ENCODE data around the gene PGP.
"Not testable (repeated sequence)": the region's sequence is repeated elsewhere in the genome, so short reads cannot be mapped to it uniquely, and the experiment has no call there.

PGP gene, protein sequence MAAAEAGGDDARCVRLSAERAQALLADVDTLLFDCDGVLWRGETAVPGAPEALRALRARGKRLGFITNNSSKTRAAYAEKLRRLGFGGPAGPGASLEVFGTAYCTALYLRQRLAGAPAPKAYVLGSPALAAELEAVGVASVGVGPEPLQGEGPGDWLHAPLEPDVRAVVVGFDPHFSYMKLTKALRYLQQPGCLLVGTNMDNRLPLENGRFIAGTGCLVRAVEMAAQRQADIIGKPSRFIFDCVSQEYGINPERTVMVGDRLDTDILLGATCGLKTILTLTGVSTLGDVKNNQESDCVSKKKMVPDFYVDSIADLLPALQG

DNA sequence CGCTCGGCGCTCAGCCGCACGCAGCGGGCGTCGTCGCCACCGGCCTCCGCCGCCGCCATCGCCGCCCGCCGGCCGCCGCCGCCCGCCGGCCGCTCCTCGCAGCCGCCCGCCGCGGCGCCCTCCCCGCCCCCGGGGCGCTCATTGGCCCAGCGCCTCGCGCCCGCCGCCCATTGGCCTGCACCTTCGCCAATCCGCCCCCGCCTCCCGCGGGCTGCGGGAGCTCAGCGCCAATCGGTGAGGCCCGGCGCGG is at the start of gene PGP:
TSS of gene PGP (minus strand) at position 122 of the 250 bp plus-strand sequence. CDS start at position 59, 63 bp downstream.
- DNase-seq, result no peak

DNA sequence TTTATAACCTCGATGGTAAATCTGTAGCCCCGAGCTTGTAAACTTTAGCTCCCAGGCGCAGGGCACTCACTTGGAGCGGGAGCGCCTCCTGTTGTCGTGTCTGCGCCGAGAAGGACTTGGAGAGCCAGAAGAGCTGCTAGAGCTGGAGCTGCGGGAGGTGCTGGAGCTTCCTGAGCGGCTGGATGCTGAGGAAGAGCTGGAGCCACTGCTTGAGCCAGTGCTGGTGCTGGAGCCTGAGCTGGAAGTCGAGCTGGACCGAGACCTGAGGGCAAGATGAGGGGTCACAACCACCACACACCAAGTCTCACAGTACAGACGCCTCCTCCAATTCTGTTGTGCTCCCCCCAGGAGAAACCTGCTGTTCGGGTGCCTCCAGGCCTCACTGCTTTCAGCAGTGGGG is 48.4 kb upstream of the PGP start:
- DNase-seq, result not testable (repeated sequence)

DNA sequence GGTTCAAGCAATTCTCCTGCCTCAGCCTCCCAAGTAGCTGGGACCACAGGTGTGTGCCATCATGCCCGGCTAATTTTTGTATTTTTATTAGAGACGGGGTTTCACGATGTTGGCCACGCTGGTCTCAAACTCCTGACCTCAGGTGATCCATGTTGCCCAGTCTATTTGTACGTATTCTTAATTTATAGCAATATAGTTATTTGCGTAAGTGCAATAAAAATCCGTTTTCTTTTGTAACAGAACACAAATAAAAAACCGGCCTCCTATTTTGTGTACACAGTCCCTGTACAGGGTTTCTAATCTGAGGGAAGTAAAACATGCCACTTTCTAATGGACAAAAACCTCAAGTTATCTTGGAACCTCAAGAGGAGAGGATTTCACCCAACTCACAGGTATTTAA is 45.6 kb upstream of the PGP start:
- DNase-seq, result no peak

DNA sequence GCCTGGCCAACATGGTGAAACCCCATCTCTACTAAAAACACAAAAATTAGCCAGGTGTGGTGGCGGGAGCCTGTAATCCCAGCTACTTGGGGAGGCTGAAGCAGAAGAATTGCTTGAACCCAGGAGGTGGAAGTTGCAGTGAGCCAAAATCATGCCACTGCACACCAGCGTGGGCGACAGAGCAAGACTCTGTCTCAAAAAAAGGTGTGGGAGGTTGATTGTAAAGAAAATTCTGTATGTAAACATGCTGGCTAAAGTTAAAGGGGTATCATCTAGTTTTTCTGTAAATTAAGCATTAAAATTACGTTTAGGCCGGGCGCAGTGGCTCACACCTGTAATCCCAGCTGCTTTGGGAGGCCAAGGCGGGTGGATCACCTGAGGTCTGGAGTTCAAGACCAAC is 43.9 kb upstream of the PGP start:
- not testable (repeated sequence) for DNase-seq

DNA sequence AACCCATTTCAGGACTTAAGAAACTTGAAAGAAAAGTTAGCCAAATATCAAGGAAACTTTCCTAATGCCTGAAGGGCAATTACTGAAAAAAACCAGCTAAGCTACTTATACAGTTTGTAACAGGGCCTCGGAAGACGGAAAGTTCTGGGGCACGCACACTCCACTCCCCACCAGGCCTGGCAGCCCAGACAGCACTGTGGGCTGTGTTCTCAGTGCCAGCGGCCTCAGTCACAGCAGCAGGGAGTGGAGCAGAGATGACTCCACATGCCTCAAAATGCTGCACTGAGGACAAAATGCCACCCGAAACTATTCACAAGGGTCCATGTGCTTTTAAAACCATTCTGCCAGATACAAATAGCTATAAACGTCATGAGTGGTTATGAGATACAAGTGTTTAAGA is 43.1 kb upstream of the PGP start:
- DNase-seq, result no peak

DNA sequence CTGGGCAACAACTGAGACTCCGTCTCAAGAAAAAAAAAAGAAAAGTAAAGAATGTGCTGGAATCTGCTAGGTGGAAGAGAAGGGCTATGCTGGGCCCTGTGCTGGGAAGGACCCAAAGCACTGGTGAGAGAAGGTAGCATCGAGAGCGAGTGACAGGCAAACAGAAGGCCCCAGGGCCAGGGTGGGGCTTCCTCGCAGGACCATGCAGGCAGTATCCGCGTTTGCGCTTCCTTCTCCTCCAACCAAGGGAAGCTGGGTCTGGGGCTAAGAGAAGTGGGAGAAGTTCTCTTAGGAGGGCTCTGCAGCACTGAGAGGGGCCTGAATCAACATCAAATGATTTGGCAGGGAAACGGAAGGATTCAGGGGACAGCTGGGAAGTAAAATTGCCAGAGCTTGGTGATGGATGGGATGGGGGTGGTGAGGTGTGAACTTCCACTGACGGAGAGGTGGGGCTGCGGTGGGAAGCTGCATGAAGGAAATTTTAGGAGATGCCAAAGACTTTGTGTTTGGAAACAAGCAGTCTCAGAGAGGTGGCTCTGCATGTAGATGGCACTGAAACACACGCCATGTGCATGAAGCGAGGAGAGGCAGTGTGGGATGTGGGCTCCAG is 42.0 kb upstream of the PGP start:
- no peak for DNase-seq

DNA sequence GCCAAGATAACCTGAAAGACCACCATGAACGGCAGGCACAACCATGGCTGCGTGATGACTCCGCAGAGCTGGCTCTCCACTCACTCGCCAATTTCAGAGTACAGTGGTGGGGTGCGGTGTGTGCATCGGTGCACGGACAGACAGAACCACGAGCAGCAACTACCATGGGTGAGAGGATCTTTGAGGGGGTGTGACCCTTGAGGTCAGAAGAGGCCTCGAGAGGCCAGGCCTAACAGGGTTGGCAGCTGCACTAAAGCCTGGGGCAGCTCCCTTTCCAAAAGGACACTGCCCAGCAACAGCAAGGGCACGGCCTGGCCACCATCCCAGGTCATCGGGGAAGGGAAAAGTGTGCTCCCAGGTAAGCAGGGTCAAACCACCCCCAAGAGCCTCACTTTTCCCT is 38.7 kb upstream of the PGP start:
- no peak for DNase-seq

DNA sequence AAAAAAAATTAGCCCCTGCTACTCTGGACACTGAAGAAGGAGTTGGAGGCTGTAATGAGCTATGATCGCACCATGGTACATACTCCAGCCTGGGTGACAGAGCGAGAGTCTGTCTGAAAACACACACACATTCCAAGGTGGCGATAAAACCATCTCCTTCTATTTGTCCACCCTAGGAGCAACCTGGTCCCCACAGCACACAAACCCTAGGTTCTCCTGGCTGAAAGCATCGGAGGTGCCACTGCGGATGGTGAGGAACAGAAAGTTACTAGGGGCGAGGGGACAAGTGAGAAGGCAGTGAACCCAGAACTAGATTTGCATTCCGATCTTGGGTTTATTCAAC is 38.1 kb upstream of the PGP start:
- DNase-seq, result no peak

DNA sequence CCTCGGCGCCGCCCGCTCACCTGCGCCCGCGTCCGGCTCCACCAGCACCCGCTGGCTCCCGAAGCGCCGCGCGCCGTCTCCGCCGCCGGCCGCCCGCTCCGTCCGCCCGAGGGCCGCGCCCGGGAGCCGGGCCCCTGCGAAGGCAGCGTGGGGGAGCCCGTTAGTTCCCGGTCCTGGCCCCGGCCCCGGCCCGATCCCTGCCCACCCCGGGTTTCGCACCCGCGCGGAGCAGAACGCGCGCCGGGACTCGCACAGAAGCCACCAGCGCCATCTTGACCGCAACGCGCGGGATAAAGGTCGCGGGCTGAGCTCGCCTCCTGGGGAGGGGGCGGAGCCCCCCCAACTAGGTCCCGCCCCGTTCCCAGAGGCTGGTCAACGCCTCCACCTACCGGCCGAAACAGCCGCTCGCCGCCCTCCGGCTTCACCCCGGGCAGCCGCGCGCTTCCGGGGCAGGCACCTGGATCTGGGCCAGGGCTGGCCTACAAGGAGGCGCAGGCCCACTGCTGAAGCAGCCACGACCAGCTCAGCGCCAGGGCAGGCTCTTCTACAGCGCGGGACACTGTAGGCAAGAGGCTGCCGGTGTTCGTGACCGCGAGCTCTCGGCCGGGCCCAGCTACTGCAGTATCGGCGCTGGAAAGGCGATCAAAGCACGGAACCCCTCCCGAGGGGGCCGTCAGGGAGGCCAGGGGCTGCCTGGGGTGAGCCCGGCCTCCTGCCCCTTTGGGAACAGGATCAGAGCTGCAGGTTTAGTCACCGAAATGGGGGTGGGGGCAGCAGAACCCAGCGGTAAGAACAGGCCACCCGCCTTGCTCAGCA is 36.9 kb upstream of the PGP start, which contains the start of gene ECI1:
TSS of gene ECI1 (minus strand) at position 292 of the 816 bp plus-strand sequence. CDS start at position 271, 21 bp downstream.
- peak; percentile 53 for DNase-seq

DNA sequence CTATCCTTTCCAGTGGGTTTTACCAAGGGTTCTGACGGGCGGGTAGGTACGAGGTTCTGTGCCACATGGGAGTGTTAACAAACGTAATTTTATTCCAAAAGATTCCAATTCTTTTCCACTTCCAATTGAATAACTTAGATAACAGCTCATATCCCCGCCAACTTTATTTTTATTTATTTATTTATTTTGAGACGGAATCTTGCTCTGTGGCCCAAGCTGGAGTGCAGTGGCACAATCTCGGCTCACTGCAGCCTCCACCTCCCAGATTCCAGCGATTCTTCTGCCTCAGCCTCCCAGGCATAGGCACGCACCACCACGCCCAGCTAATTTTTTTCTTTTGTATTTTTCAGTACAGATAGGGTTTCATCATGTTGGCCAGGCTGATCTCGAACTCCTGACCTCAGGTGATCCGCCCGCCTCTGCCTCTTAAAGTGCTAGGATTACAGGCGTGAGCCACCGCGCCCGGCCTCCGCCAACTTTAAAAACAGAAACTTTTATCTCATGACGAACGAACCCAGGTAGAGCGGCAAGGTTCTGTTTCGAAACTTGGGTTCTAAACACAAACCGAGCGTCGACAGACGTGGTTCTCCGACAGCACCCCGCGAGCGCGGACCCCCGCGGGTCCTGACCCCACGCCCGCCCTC is 36.1 kb upstream of the PGP start:
- no peak for DNase-seq

DNA sequence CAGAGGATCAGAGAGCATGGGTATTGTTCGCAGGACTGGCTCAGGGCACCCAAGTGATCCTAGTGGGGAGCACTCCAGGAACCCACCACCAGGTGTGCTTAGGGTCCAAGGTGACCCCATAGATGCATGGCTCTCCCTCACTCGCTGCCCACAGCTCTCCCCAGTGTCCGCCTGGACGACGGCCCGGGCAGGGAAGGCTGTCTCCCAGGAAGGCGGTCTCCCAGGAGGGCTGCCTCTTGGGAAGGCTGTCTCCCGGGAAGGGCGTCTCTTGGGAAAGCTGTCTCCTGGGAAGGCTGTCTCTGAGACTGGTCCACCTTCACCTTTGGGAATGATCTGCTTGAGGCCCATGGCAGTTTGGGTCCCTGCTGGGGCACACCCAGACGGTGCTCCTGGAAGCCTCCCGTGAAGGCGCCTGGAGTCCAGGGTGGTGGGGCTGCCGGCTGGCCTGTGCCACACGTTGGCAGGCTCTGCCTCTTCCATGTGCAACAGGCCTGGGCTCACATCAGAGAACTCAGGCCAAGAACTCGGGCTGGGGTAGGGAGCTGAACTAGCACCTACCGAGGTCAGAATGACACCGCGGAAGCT is 31.8 kb upstream of the PGP start:
- no peak for DNase-seq

DNA sequence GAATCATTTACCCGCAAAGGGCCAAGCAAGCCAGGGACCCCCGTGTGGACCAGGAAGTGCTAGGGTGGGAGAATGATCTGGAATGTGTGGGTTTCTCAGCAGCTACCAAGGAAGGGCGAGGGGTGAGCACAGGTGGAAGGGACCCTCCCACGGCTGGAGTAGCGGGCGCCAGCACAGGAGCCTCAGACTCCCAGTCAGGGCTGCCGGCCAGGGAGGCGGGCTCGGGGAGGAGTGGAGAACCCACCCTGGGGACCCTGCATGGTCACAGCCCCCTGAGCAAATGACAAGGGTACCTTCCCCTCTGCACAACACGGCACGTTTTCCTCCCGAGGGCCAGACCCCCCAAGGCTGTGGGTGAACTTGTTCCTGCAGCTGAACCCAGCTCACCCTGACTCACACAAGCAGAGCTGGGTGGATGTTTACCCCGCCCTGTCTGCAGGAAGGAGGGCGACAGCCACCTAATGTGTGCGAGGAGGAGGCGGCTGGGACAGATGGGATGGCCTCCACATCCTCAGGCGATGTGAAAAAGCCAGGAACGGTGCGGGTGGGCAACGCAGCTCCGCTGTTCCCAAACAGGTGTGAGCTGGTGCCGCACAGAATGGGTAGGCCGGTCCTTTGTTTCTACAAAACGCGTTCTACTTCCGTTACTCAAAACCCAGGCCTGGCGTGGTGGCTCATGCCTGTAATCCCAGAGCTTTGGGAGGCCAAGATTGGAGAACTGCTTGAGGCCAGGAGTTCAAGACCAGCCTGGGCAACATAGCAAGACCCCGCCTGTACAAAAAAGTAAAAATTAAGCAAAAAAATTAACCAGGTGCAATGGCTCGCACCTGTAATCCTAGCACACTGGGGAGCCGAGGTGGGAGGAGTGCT is 30.5 kb upstream of the PGP start:
- DNase-seq, result no peak

DNA sequence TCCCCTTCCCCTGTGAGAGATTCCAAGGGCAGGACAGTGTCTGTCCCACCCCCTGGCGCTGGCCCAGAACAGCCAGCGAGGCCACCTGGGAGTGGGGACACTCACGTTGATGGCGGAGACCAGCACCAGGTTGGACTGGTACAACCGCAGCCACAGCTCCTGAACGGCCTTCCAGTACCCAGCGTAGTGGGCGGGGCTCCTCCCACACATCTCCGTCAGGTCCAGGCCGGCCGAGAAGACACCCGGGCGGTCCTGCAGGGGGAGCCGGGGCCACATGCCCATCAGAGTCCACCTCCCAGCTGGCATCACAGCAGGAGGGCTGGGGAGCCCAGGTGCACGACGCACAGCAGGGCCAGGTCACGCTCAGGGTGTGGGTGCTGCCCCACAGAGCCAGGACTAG is 29.7 kb upstream of the PGP start:
- DNase-seq, result no peak

DNA sequence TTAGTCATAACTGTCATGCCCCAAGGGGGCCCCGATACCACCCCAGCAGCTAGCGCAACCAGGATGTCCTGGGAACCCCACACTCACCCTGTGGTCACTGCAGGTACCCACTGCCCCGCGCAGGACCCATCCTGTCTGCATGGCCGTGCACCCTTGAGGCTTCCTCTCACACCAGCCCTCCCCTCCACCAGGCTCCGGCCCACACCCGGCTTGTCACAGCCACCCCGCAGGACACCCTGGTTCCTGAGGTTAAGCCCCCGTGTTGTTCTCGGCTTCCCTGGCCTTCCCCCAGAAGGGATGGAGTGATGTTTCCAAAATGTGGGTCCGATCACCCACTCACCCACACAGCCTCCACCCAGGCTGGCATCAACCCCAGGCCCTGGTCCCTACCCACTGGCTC is 29.1 kb upstream of the PGP start:
- no peak for DNase-seq

DNA sequence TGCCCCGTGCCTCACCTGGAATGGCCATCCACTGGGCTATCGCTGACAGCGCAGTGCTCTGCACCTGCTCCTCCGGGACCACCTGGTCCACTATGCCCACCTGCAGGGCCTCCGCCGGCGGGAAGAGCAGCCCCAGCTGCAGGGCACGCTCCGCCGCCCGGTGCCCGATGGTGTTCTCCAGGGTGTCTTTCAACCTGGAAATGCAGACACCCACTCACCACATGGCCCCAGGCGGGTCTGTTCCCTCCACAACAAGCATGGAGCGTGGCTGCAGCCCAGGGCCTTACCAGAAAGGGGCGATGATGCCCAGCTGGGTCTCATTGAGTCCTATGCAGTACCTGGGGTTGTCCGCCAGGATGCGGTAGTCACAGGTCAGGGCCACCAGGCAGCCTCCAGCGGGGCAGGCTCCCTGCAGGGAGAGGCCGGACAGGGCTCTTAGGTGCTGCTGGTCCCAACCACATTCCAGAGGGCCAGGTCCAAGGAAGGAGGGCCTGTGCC is 28.4 kb upstream of the PGP start:
- no peak for DNase-seq

DNA sequence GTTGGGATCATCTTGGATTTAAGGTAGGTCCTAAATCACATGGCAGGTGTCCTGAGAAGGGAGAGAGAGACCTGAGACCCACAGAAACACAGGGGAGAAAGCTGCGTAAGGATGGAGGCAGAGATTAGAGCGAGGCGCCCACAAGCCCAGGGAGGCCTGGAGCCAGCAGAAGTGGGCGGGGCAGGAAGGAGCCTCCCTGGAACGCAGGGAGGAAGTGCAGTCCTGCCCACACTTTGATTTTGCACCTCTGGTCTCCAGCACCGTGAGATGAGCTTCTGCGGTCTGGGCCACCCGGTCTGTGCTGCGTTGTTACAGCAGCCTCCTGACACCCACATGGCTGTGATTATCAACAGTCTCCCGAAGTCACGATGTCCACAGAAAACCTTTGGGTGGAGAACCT is 28.0 kb upstream of the PGP start:
- no peak for DNase-seq

DNA sequence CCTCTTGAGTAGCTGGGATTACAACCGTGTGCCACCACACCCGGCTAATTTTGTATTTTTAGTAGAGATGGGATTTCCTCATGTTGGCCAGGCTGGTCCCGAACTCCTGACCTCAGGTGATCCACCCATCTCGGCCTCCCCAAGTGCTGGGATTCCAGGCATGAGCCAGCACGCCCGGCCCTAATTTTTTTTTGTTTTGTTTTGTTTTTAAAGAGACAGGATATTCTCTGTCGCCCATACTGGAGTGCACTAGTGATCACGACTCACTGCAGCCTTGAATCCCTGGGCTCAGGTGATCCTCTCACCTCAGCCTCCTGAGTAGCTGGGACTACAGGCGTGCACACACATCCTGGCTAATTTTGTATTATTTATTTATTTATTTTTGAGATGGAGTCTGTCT is 25.7 kb upstream of the PGP start:
- DNase-seq, result not testable (repeated sequence)

DNA sequence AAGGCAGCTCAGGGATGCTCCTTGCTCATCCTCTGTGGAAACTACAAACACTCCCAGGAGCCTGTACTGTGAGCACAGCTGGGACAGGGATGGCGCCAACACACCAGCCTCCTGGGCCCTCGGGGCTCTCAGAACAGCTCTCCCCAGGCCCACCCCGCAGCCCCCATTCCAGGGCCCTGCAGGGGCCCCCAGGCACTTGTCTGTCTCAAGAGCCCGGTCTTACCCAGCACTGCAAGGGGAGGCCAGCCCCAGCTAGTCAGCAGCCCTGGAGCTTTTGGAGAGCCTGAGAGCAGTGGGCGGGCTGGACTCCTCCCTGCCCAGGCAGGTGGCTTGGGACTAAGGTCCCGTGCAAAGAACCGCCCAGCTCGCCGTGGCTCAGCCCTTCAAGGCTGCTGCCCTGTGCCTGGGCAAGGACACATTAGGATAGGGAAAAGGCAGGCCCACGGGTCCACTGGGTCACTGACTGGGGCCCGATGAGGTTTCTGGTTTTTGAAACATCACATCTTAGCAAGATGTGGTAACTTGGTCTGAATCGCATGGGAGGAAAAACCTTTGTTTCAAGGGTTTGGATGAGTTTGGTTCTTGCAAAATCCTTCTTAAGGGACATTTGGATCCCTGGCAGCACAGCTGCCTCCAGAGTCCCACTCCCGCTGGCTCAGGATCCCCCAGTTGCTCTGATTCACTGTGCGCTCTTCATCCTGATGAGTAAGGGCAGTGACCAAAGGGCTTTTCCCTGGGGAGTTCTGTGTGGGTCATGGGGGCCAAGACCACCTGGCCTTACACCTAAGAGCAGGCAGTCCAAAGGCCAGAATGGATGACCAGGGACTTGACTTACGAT is 24.4 kb upstream of the PGP start:
- no peak for DNase-seq

DNA sequence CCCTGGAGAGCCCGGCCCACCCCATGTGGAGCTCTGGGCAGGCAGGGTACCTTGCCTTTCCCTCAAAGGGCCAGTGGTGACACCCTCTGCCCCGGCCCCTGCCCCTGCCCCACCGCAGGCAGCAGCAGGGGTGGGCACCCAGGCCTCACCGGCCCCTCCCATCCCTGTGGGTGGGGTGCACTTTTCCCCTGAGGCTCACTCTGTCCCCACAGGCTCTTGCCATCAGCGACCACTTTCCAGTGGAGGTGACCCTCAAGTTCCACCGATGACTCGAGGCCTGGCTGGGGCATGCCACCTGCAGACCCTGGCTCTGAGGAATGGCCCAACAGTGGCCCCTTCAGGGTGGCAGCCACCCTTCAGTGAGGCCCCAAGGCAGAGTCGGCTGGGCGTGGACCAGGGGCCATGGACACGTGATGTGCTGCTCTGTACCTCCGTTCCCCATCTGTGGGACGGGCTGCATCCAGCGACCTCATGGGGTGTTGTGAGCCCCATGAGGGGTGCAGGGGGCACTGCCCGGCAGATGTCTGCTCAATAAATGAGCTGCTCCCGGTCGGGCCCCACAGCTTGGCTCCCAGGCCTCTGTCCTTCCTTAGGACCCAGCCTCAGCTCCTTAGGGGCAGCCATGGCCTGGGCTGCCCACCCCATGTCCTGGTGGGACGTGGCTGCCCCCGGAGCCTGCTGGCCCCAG is 23.7 kb upstream of the PGP start:
- no peak for DNase-seq

DNA sequence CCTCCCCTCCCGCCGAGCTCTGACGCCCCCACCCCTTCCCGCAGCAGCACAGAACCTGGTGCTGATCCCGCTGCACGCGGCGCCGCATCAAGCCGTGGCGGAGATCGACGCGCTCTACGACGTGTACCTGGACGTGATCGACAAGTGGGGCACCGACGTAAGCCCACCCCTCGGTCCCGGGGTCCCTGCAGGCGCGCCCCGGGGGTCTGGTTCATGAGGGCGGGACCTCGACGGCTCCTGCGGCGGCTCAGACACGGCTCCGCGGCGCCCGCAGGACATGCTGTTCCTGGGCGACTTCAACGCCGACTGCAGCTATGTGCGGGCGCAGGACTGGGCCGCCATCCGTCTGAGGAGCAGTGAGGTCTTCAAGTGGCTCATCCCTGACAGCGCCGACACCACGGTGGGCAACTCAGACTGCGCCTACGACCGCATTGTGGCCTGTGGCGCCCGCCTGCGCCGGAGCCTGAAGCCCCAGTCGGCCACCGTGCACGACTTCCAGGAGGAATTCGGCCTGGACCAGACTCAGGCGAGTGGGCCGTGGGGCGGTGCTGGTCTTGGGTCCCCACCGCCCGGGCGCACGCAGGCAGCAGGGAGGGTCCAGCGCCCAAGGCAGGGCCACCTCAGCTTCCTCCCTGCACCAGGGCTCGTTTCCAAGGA is 23.0 kb upstream of the PGP start:
- DNase-seq, result no peak
